Measurements from ENCODE around the gene SCN2A.
"Not testable (repeated sequence)": the region's sequence is repeated elsewhere in the genome, so short reads cannot be mapped to it uniquely, and the experiment has no call there.

The SCN2A gene

DNA sequence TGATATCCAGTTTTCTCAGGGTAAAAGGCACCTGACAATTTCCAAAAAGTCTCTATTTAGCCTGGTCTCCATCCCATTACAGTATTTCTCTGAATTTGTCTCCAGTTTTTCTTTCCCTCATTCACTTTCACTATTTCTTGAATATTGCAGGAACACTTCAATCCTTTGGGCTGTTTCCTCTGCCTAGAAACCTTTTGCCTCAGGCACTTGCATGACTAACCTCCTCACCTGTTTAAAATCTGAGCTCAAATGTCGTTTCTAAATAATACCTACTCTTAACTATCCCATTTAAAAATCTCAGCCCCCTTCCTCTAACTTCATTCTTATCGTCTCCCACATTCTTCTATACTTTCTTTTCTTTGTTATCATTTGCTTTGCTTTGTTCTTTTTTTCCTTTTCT, 9.0 kb downstream of the SCN2A start:
- Histone ChIP-seq H3K9me3 (ENCODE audit: severe bottlenecking) (no peaks in the 10 kb centered on the region), H3K4me3 (ENCODE audit: severe bottlenecking) (no peak overlapping the region), H3K27me3 (ENCODE audit: insufficient read depth, poor library complexity, severe bottlenecking) (no peaks in the 10 kb centered on the region), H3K4me1 (ENCODE audit: insufficient read depth, poor library complexity, severe bottlenecking) (no peaks in the 10 kb centered on the region), H3K27ac (ENCODE audit: poor library complexity, severe bottlenecking) (no peak overlapping the region), H3K36me3 (ENCODE audit: low read depth) (no peaks in the 10 kb centered on the region)
- TF ChIP-seq CTCF (IDR thresholded peaks at IDR 0.05; ENCODE audit: poor library complexity, severe bottlenecking): no peak
- ATAC-seq (ENCODE audit: low read depth): no peak
- no peak for DNase-seq (ENCODE audit: low spot score)

DNA sequence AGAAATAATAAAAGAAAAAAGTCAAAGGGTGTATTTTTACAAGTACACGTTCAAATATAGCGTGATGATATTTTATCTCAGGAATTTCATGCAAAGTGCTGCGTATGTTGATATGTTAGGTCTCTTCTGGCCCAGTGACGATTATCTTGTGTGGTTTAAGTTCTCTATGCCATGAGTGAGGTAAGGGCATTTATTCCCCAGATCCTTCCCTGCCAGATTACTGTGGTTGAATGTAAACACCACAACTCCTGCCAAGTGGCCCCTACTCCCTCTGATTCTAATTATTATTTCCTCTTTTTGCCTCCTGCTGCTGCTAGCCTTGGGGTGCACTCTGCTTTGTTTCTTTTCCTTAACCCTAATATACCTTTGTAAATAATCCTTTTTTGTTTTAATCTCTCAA, 12.2 kb downstream of the SCN2A start:
- H3K36me3 ChIP-seq (ENCODE audit: low read depth): no peaks in the 10 kb centered on the region
- no peak for DNase-seq (ENCODE audit: low spot score)
- no peak for ATAC-seq (ENCODE audit: low read depth)
- H3K4me3 ChIP-seq (ENCODE audit: severe bottlenecking): no peak overlapping the region
- no peak overlapping the region for H3K27ac ChIP-seq (ENCODE audit: poor library complexity, severe bottlenecking)
- TF ChIP-seq CTCF (IDR thresholded peaks at IDR 0.05; ENCODE audit: poor library complexity, severe bottlenecking): no peak
- no peaks in the 10 kb centered on the region for H3K27me3 ChIP-seq (ENCODE audit: insufficient read depth, poor library complexity, severe bottlenecking)
- H3K4me1 ChIP-seq (ENCODE audit: insufficient read depth, poor library complexity, severe bottlenecking): no peaks in the 10 kb centered on the region
- H3K9me3 ChIP-seq (ENCODE audit: severe bottlenecking): no peaks in the 10 kb centered on the region

DNA sequence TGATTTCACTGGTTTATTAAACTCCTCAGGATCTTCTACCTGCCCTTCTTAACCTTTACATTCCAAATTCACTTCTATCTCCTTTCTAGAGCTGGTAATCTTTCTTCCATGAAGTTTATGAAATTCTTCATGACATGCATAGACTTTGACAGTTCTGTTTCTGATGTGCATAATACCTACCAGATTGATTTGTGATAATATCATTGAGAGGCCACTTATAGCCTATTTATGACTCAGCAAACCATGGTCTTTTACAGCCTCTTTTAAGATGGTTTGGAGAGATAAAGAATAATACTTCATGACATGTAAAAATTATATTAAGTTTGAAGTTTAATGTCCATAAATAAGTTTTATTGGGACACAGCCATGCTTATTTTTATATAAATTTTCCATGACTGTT, 14.0 kb downstream of the SCN2A start:
- no peaks in the 10 kb centered on the region for H3K9me3 ChIP-seq (ENCODE audit: severe bottlenecking)
- ATAC-seq (ENCODE audit: low read depth): no peak
- H3K4me3 ChIP-seq (ENCODE audit: severe bottlenecking): no peak overlapping the region
- H3K4me1 ChIP-seq (ENCODE audit: insufficient read depth, poor library complexity, severe bottlenecking): no peaks in the 10 kb centered on the region
- no peaks in the 10 kb centered on the region for H3K27me3 ChIP-seq (ENCODE audit: insufficient read depth, poor library complexity, severe bottlenecking)
- no peak overlapping the region for H3K27ac ChIP-seq (ENCODE audit: poor library complexity, severe bottlenecking)
- no peak for DNase-seq (ENCODE audit: low spot score)
- H3K36me3 ChIP-seq (ENCODE audit: low read depth): no peaks in the 10 kb centered on the region
- TF ChIP-seq CTCF (IDR thresholded peaks at IDR 0.05; ENCODE audit: poor library complexity, severe bottlenecking): no peak

DNA sequence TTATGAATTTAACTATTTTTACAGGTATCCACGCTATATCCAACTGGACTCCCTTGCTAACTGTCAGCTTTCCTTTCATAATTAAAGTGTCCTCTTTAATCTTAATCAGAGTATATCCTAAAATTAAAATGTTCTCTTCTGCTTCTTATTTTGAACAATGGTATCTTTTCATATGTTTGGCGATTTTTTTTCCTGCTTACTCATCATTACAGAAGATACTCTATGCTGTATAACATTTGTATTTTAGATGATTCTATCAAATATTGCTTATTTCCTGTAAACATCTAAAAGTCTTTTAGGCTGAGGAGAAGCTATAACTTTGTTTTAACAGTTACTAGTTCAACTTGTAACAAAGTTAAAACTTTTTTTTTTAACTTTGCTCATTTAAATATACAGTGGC, 17.4 kb downstream of the SCN2A start:
- no peak for TF ChIP-seq CTCF (IDR thresholded peaks at IDR 0.05; ENCODE audit: poor library complexity, severe bottlenecking)
- Histone ChIP-seq H3K36me3 (ENCODE audit: low read depth) (no peaks in the 10 kb centered on the region), H3K9me3 (ENCODE audit: severe bottlenecking) (no peaks in the 10 kb centered on the region), H3K4me3 (ENCODE audit: severe bottlenecking) (no peak overlapping the region), H3K4me1 (ENCODE audit: insufficient read depth, poor library complexity, severe bottlenecking) (no peaks in the 10 kb centered on the region), H3K27me3 (ENCODE audit: insufficient read depth, poor library complexity, severe bottlenecking) (no peaks in the 10 kb centered on the region), H3K27ac (ENCODE audit: poor library complexity, severe bottlenecking) (no peak overlapping the region)
- DNase-seq (ENCODE audit: low spot score) (no peak), ATAC-seq (ENCODE audit: low read depth) (no peak)

GRCh38 chr2:165260347-165260746, 21.1 kb downstream of the SCN2A start:
- H3K27me3 ChIP-seq (ENCODE audit: insufficient read depth, poor library complexity, severe bottlenecking); H3K9me3 ChIP-seq (ENCODE audit: severe bottlenecking); H3K4me3 ChIP-seq (ENCODE audit: severe bottlenecking); ATAC-seq (ENCODE audit: low read depth); DNase-seq (ENCODE audit: low spot score); H3K27ac ChIP-seq (ENCODE audit: poor library complexity, severe bottlenecking); H3K36me3 ChIP-seq (ENCODE audit: low read depth); H3K4me1 ChIP-seq (ENCODE audit: insufficient read depth, poor library complexity, severe bottlenecking): not testable (repeated sequence)
